Fibroblast of lung (primary cell): ENCODE data around the gene HBS1L. TPM values are rescaled to one million over a fixed set of nuclear protein-coding genes. Genes with fewer than 3 reads are reported as not detected.

Source experiments
- DNase-seq, 2 donors: peaks; one replicate each; pipeline versions ENCODE4 v3.0.0 to v3.0.0-alpha.2; 2010; ENCODE audit warnings: low read depth in 2 of 2
- H2AFZ ChIP-seq: 2 replicates; pipeline ENCODE4 v1.5.1; 2012; ENCODE audit warnings: low read length, control low read depth, inconsistent platforms
- H3K27ac ChIP-seq: 2 replicates; pipeline ENCODE4 v1.5.1; 2011; ENCODE audit warnings: low read length, control low read depth; ENCODE audit not compliant: insufficient read depth
- H3K27me3 ChIP-seq: 2 replicates; pipeline ENCODE4 v1.5.1; 2011; ENCODE audit warnings: mild to moderate bottlenecking, low read length; ENCODE audit not compliant: control insufficient read depth, insufficient read depth
- H3K36me3 ChIP-seq: 2 replicates; pipeline ENCODE4 v1.5.1; 2011; ENCODE audit warnings: low read length; ENCODE audit not compliant: control insufficient read depth, insufficient read depth
- H3K4me1 ChIP-seq: 2 replicates; pipeline ENCODE4 v1.5.1; 2011; ENCODE audit warnings: low read length; ENCODE audit not compliant: control insufficient read depth, insufficient read depth; ENCODE audit errors: extremely low read depth
- H3K4me2 ChIP-seq: 2 replicates; pipeline ENCODE4 v1.5.1; 2011; ENCODE audit warnings: low read length, control low read depth; ENCODE audit not compliant: insufficient read depth; ENCODE audit errors: extremely low read depth
- H3K4me3 ChIP-seq, 4 experiments: fragments of 200-600 bp in 1 of 4; sonication (generic) in 1 of 4; replicated peaks in 1 of 4; 2 replicates each; pipeline ENCODE4 v1.5.1; 2011 to 2016; ENCODE audit warnings: low read length in 4 of 4, low read depth in 3 of 4, mild to moderate bottlenecking in 3 of 4, control low read depth in 2 of 4, inconsistent platforms in 1 of 4, mixed read lengths in 1 of 4; ENCODE audit not compliant: insufficient read depth in 1 of 4; ENCODE audit errors: control extremely low read depth in 1 of 4
- H3K79me2 ChIP-seq: 2 replicates; pipeline ENCODE4 v1.5.1; 2012; ENCODE audit warnings: mild to moderate bottlenecking, low read length, inconsistent platforms; ENCODE audit not compliant: control insufficient read depth, insufficient read depth
- H3K9ac ChIP-seq: 2 replicates; pipeline ENCODE4 v1.5.1; 2011; ENCODE audit warnings: mild to moderate bottlenecking, low read length, control low read depth; ENCODE audit not compliant: insufficient read depth
- H3K9me3 ChIP-seq: 2 replicates; pipeline ENCODE4 v1.5.1; 2012; ENCODE audit warnings: low read depth, low read length; ENCODE audit not compliant: control insufficient read depth, insufficient read depth
- H4K20me1 ChIP-seq: 2 replicates; pipeline ENCODE4 v1.5.1; 2011; ENCODE audit warnings: low read length; ENCODE audit not compliant: control insufficient read depth, insufficient read depth; ENCODE audit errors: extremely low read depth
- CTCF ChIP-seq, 2 donors: IDR thresholded peaks in 1 of 2; conservative IDR thresholded peaks in 1 of 2; 1 replicate in 1 of 2; 2 replicates in 1 of 2; pipeline ENCODE4 v1.5.1; 2011 to 2012; ENCODE audit warnings: low read length in 2 of 2, control low read depth in 1 of 2, inconsistent platforms in 1 of 2, low read depth in 1 of 2, mild to moderate bottlenecking in 1 of 2
- EZH2 ChIP-seq: IDR thresholded peaks from 2 replicates; pipeline ENCODE4 v1.5.1; 2012; ENCODE audit warnings: low read length, control low read depth, mild to moderate bottlenecking; ENCODE audit errors: missing control alignments
- polyA plus RNA-seq, 2 donors: library from polyadenylated mRNA; depleted of rRNA in 1 of 2; stranded (reverse) in 1 of 2; unstranded in 1 of 2; fragments of >200 nt; gene quantifications; 2 replicates each; pipeline ENCODE4 v1.2.1, GENCODE V29; 2011 to 2012; ENCODE audit warnings: missing spikeins in 1 of 2
- total RNA-seq: library from RNA; depleted of rRNA; stranded (reverse); fragments of >200 nt; gene quantifications from 2 replicates; pipeline ENCODE4 v1.2.1, GENCODE V29; 2014

The HBS1L gene
- total and polyA plus RNA-seq, 2 donors (not counting 1 experiment from before 2014, with no cell fraction given): 106 to 118 TPM

GRCh38 chr6:134934793-134935485 lies 119.7 kb downstream of the HBS1L start:
- DNase-seq: peak in 1 of 2 donors; percentile 30

GRCh38 chr6:134932535-134933470 lies 121.8 kb downstream of the HBS1L start:
- Histone ChIP-seq H3K4me2 (no peak overlapping the region), H3K9me3 (no peaks in the 10 kb centered on the region), H3K36me3 (no peaks in the 10 kb centered on the region), H3K4me1 (peaks cover 6% of the 10 kb centered on the region), H2AFZ (no peak overlapping the region), H3K27me3 (no peaks in the 10 kb centered on the region), H3K27ac (no peak overlapping the region), H3K79me2 (no peaks in the 10 kb centered on the region), H3K4me3 (no peak overlapping the region), H3K9ac (no peak overlapping the region), H4K20me1 (no peaks in the 10 kb centered on the region)
- DNase-seq: no peak
- TF ChIP-seq EZH2: no peak
- TF ChIP-seq CTCF (conservative IDR thresholded peaks at IDR 0.05 in 1 of 2, IDR thresholded peaks at IDR 0.05 in 1 of 2; ENCODE audit: low read depth in 1 of 2, low read length in 2 of 2): no peak

More at GRCh38 chr6:134934793-134935485, 119.7 kb downstream of the HBS1L start:
- TF ChIP-seq CTCF (conservative IDR thresholded peaks at IDR 0.05 in 1 of 2, IDR thresholded peaks at IDR 0.05 in 1 of 2; ENCODE audit: low read depth in 1 of 2, low read length in 2 of 2) (no peak), EZH2 (no peak)
- Histone ChIP-seq H3K27me3 (no peaks in the 10 kb centered on the region), H3K9me3 (no peaks in the 10 kb centered on the region), H2AFZ (no peak overlapping the region), H4K20me1 (no peaks in the 10 kb centered on the region), H3K4me3 (no peak overlapping the region), H3K4me1 (peaks cover 9% of the 10 kb centered on the region), H3K79me2 (no peaks in the 10 kb centered on the region), H3K4me2 (no peak overlapping the region), H3K9ac (no peak overlapping the region), H3K27ac (no peak overlapping the region), H3K36me3 (no peaks in the 10 kb centered on the region)

- TF ChIP-seq EZH2 (no peak), CTCF (conservative IDR thresholded peaks at IDR 0.05 in 1 of 2, IDR thresholded peaks at IDR 0.05 in 1 of 2; ENCODE audit: low read depth in 1 of 2, low read length in 2 of 2) (no peak)
- DNase-seq: no peak
- Histone ChIP-seq H4K20me1 (no peaks in the 10 kb centered on the region), H2AFZ (no peak overlapping the region), H3K9ac (no peak overlapping the region), H3K9me3 (no peaks in the 10 kb centered on the region), H3K79me2 (no peaks in the 10 kb centered on the region), H3K27ac (no peak overlapping the region), H3K27me3 (no peaks in the 10 kb centered on the region), H3K4me3 (no peak overlapping the region), H3K36me3 (no peaks in the 10 kb centered on the region), H3K4me1 (no peaks in the 10 kb centered on the region), H3K4me2 (no peak overlapping the region)
Observed at GRCh38 chr6:134932098-134932497, 122.5 kb downstream of the HBS1L start.
